Measurements from ENCODE around the gene RAB39B.
"Not testable (repeated sequence)": the region's sequence is repeated elsewhere in the genome, so short reads cannot be mapped to it uniquely, and the experiment has no call there.

Gene RAB39B

GRCh38 chrX:155235891-155236290 lies 28.4 kb downstream of the RAB39B start:
- TF ChIP-seq CTCF (IDR thresholded peaks at IDR 0.05; ENCODE audit: insufficient read depth, missing control alignments) = no peak
- FAIRE-seq (no peak), DNase-seq (ENCODE audit: insufficient read length, low spot score) (no peak)

- FAIRE-seq = no peak
- TF ChIP-seq CTCF (IDR thresholded peaks at IDR 0.05; ENCODE audit: insufficient read depth, missing control alignments) = no peak
- DNase-seq (ENCODE audit: insufficient read length, low spot score) = no peak
Observed at GRCh38 chrX:155231163-155231562, 33.1 kb downstream of the RAB39B start.

GRCh38 chrX:155225774-155226173 lies 38.5 kb downstream of the RAB39B start:
- DNase-seq (ENCODE audit: insufficient read length, low spot score) (no peak), FAIRE-seq (peak; percentile 67)
- no peak for TF ChIP-seq CTCF (IDR thresholded peaks at IDR 0.05; ENCODE audit: insufficient read depth, missing control alignments)

- DNase-seq (ENCODE audit: insufficient read length, low spot score); FAIRE-seq: not testable (repeated sequence)
Observed at GRCh38 chrX:155223746-155224145, 40.5 kb downstream of the RAB39B start.

GRCh38 chrX:155221351-155221750 lies 42.9 kb downstream of the RAB39B start:
- FAIRE-seq = no peak
- no peak for DNase-seq (ENCODE audit: insufficient read length, low spot score)
- no peak for TF ChIP-seq CTCF (IDR thresholded peaks at IDR 0.05; ENCODE audit: insufficient read depth, missing control alignments)

GRCh38 chrX:155218777-155219176 lies 45.5 kb downstream of the RAB39B start:
- DNase-seq (ENCODE audit: insufficient read length, low spot score) = no peak
- no peak for FAIRE-seq
- TF ChIP-seq CTCF (IDR thresholded peaks at IDR 0.05; ENCODE audit: insufficient read depth, missing control alignments) = no peak

- no peak for TF ChIP-seq CTCF (IDR thresholded peaks at IDR 0.05; ENCODE audit: insufficient read depth, missing control alignments)
- FAIRE-seq (no peak), DNase-seq (ENCODE audit: insufficient read length, low spot score) (no peak)
Observed at GRCh38 chrX:155216940-155217440, 47.3 kb downstream of the RAB39B start.
